T-helper 1 cell treated with Interleukin-12 subunit alpha and Interleukin-12 subunit beta and Interleukin-4 antibody, amounts not matched to agents 30 ng/mL and 1 ng/mL, for 36 hours (primary cell): ENCODE results near the gene GNG2. TPM values are rescaled to one million over a fixed set of nuclear protein-coding genes. Genes with fewer than 3 reads are reported as not detected.

Source experiments
- intact Hi-C: fragments of 100-400 bp; cut with micrococcal nuclease; formaldehyde crosslinking; loops from one replicate; pipeline ENCODE4 v1.15.1; 2024
- total RNA-seq: library from RNA; stranded (reverse); gene quantifications from 2 replicates; pipeline ENCODE4 v1.2.3, GENCODE V29; 2022

Gene GNG2
- total RNA-seq, 1 donor from 2014 or later = 190 TPM

DNA sequence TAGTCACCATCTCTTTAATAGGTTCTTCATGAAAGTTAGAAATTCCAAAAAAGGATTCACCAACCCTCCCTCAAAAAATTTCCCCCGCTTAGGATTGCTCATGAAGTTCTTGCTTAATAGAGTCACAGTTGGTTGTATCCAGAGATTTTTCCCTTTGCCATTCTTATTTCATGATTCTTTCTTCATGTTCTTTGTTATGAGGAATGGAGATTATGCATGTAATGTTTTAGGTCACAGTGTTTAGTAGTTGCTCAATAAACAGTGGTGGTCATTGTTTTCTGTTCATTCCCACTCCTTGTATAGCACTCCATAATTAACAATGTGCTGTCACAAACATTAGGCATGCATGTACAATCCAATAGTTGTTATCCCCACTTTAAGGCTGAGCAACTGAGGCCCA, 77.7 kb downstream of the GNG2 start:
- intact Hi-C loops = no loop called here

DNA sequence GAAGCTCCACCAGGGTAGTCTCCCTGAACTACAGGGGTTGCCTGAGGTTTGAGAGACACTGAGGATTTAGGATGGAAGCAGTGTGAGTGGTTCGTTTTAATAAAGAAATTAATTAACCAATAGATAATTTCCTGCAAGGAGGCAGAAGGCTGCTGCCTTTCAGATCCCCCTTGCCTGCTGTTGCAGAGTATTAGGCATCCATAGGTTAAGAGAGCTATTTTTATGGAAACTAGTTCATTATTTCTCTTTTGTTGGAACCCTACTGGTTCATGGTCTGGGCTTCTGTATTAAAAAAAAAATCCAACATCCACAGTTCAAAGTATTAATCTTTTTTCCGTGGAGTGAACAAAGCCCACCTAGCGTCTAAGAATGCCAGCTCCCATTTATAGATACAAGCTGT, 78.4 kb downstream of the GNG2 start:
- intact Hi-C loops = no loop called here

DNA sequence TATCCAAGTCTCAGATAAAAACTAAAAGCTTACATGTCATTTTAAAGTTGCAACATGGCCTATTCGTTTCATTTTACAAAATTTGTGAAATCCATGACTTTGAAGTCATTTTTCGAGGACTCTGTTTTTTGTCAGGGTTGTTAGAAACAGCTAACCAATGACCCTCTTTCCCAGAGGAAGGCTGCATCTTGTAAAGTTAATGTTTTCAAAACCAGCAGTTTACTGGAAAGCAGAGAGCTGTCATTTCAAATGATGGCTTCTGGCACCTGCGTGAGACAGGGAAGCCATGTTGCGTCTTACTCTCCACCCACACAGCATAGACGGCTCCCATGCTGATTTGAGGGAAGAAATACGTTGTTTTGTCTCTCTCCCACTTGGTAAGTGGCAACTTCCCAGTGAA, 78.8 kb downstream of the GNG2 start:
- intact Hi-C loops = no loop called here

DNA sequence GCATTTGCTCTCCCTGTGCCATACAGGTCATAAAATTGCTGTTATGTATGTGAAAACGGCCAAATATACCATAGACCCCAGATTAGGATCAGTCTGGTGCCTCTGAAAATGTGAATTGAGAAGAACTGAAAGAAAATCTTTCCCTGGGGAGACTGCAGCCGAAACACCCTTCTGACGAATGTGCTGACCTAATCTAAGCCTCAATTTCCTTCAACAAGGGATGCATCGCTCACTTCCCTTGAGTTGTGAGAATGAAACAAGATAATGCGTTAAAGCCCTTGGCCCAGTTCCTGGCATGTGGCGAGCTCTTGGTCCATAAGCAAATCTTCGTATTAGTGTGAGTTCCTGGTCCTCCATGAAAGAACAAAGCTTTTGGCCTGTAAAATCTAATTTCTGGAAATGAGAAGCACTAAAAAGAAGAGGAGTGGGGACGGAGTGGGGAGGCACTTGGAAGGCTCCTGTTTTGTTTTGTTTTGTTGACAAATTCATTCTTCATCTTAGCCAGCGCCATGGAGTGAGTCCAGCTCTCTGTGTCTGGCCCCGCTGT, 79.4 kb downstream of the GNG2 start:
- intact Hi-C loops = no loop called here

DNA sequence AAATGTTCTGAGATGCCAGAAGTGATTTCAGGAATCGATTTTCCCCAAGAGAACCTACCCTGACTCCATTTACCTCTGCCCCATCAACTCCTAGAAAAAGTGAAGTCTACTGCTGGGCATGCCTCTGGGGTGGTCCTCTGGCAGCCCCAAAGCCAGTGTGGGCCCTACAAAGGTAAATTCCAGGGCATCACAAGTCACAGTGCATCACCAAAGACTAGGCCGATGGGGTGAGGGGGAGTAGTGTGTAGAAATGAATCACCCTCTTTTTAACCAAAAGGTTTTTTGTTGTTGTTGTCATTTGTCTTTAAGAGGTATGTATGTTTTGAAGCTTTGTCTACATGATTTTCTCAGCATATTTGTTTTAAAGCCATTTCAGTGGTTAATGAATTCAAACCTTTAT, 82.6 kb downstream of the GNG2 start:
- intact Hi-C loops = no loop called here

DNA sequence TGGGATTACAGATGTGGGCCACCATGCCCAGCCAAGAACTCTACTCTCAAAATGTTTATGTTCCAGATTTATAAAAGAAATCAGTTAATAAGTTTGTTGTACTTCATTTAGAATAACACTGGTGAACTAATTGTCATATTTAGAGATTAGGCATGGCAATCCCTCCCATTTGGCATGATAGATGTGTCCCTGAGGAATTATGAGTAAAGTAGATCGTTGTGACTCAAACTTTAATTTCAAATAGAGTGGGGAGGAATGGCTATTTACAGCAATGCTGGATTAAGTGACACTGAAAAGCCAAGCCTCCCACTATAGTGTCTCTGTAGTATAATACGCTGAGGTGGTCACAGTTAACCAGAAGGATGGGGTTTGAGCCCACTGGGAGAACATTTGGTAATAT, 89.6 kb downstream of the GNG2 start:
- intact Hi-C loops = no loop called here

DNA sequence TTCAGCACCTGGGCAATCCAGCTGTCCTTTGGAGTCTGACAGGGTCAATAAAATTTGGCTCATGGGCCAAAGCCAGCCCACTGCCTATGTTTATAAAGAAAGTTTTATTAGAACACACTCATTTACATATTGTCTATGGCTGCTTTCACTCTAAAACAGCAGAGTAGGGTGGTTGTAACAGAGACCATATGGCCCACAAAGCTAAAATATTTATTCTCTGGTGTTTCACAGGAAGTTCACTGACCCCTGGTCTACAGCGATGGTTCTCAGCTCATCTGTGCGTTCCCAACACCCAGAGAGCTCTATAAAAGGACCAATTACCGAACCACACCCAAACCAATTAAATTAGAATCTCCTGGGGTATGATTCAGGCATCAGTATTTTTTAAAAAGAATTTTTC, 91.2 kb downstream of the GNG2 start:
- intact Hi-C loops = no loop called here

DNA sequence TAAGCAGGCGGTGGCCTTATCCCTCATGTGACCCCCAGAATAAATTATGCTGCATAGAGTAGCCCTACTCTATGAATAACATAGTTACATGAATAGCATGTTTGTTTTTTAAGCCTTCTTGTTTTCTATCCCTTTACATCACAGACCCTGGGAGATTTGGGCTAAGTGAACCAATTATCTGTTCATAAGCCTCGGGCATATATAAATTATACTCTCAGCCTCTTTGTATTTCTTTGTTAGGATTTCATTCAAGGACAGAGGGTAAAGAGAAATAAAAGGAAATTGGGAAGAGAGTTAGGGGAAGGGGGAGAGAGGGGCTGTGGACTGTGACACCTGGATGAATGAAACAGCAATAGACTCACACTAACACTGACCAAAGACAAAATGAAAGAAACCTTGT, 93.6 kb downstream of the GNG2 start:
- intact Hi-C loops = no loop called here

DNA sequence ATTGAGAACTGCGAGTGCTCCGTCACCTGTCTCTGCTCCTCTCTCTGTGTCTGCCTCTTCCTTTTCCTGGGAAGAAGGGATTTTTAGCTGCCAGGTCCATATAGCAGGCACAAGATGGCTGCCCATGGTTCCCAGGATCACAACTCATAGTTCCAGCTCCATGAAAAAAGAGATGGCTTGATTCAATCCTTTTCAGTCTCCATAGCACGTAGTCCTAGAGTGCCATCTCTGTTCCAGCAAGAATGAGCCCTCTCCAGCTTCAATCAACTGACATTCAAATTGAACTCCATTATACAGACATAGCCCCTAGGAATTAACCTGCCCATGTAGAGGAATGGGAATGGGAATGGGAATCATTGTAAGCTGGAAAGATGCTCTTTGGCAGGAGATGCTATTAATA, 94.2 kb downstream of the GNG2 start:
- intact Hi-C loops = no loop called here

DNA sequence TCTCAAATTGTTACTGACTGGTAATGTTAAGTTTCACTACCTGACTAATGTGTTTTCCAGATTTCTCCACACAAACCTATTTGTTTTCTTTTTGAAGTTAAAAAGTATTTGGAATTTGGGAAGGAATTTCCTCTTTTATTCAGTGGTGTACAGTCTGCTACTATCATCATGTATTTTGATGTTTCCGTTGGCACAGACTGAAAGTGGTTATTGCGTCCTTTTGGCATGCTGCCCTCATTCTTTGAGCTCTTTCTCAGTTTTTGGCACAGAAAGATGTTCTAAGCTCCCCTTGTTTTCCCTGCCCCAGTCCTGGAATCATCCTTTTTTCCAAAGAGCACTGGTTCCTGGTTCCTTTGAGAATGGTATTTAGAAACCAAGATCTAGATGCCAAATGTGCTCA, 97.5 kb downstream of the GNG2 start:
- intact Hi-C loops = no loop called here

DNA sequence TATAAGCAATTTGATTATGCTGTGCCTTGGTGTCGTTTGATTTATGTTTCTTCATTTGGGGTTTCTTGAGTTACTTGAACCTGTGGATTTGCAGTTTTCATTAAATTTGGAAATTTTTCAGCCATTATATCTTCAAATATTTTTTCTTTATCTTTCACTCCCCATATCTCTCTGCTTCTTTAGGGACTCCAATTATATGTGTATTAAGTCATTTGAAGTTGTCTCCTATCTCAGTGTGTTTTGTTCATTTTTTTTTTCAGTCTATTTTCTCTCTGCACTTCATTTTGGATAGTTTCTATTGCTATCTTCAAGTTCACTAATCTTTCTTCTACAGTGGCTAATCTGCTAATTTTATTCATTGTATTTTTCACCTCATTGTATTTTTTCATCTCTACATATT, 99.5 kb downstream of the GNG2 start:
- intact Hi-C loops = no loop called here

DNA sequence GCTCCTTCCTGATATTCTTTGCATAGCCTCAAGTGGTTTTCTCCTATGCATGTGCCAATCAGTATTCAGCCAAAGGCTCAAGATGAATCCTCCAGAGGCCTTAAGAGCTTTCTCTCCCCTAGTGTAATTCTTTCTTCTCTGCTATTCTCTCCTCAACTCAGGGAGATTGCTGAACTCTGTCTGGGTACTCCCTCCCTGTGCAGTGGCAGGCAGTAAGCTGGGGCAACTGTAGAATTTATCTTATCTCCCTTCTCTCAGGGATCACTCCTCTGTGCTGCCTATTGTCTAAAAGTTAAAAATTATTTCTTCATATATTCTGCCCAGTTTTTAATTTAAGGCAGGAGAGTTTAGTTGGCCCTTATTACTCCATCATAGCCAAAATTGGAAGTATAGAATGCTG, 100.5 kb downstream of the GNG2 start:
- intact Hi-C loops = no loop called here

DNA sequence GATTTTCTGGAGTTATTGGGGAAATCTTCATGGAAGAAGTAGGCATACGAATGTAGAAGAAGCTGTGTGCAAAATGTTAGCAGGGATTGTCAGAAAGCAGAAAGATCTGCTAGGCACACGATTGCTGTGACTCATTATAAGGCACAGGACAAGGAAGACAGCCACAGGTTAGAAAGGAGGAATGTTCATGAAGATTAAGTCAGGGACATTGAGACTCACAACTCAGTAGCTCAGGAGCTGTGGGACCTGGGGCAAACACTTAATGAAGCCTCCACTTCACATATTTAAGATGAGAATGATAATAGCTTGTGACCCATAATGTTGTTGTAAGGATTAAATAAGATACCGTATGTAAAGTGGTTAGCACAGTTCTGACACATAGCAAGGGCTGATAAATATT, 102.3 kb downstream of the GNG2 start:
- intact Hi-C loops = no loop called here

DNA sequence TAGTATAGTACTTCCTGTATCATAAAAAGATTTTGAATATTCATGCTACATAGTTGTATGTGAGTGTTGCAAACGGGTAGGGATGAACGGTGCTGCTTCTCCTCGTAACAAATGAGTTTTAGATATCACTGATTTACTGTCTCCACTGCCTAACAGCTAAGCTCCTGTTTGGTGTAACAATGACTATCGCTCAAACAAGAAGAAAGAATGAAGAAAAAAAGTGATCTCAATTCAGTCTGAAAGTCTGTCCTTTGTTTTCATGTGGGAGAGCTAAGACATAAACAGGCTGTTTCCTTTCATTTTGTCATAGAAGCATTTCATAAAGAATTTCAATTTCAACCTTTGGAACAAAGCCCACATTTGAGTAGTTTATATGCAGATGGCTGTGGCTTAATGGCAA, 102.9 kb downstream of the GNG2 start:
- intact Hi-C loops = no loop called here

DNA sequence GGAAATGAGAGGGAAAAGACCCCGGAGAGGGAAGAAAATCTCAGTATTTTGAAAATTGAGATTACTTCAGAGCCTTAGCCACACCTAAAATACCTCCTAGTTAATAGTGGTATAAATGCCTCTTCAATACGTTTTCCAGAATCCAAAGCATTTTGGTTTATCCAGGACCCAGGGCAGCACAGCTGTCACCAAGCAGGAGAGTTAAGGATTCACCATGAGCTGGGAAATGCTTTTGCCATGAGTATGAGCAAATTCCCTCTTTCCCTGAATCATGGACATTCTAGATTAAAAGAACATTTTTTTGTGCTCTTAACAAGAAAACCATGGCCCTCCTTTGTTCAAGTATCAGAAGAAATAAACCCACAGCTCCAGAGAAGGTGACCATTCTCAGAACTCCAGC, 107.1 kb downstream of the GNG2 start:
- intact Hi-C loops = no loop called here

DNA sequence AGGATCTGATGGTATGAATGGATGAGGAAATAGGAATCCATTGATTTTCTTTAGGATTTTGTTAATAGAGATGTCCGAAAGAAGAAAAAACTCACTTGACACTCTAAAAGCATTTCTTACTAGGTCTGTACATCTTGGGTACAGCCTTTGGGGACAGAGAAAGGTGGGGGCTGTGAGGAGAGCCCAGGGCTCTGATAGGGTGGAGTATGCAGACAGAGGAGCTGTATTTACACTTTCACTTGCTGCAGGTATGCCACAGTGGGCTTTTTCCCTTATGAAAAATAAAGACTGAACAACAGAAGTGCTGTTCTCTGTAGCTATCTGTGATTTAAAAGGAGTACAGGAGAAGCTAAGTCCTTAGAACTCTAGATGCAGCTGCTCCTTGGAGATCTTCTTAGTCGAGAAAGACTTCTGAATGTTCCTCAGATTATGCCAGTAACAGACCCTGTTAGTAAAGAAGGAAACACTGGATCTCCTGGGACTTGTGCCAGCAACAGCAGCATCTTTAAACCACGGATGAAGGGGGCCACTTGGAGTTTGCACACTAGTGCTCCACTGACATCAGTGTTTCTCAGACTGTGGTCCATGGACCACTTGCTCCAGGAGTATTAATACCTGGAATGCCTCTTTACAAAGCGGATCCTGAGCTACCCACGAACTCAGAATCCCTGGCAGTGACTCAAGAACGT, 109.6 kb downstream of the GNG2 start:
- intact Hi-C loops = no loop called here

DNA sequence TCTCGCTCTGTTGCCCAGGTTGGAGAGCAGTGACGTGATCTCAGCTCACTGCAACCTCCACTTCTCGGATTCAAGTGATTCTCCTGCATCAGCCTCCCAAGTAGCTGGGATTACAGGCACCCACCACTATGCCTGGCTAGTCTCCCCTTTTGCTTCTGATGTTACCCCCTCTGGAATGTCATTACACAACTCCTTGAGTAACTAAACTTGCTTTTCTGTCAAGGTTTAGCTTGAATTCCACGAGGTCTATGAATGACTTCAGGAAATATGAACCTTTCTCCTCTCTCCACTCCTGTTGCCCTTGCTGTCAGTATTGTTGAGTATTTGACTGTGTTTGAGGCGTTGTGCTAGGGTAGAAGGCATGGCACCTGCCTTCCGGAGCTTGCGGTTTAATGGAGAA, 112.2 kb downstream of the GNG2 start:
- intact Hi-C loops = no loop called here

DNA sequence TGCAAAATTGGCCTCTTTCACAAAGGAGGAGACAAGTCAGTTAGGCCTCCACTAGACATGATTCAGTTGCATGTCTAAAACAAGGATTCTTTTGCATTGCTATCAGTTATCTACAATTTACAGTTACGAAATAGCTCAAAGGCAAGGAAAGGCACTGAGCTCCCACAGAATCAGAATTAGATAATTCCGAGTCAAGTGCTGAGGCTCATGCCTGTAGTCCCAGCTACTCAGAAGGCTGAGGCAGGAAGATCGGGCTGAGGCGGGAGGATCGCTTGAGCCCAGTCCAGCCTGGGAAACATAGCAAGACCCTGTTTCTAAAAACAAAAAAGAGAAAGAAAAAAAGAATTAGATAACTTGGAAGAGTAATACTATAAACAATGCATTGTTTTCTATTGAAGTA, 116.7 kb downstream of the GNG2 start:
- intact Hi-C loops = loop anchor here (5.0 kb wide), 1 partner anchor 150 kb away; no protein-coding TSS in a partner anchor

DNA sequence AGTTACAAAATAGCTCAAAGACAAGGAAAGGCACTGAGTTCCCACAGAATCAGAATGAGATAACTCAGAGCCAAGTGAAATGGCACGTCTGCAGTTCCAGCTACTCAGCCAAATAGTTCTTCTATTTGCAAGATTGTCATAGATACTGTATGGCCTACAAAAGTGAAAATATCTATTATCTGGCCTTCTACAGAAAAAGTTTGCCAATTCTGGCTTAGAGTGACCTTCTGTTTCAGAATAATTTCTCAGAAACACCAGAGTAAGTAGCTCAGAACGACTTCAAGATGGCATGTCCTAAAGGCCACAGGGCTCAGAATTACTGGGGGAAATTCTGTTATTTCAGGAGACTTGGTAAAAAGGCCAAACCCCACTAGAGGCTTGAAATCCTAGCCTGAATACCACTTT, 118.3 kb downstream of the GNG2 start:
- intact Hi-C loops = loop anchor here (1.0 to 5.0 kb wide), 7 partner anchors 11 to 694 kb away; partner anchors contain the start of gene RTRAF

DNA sequence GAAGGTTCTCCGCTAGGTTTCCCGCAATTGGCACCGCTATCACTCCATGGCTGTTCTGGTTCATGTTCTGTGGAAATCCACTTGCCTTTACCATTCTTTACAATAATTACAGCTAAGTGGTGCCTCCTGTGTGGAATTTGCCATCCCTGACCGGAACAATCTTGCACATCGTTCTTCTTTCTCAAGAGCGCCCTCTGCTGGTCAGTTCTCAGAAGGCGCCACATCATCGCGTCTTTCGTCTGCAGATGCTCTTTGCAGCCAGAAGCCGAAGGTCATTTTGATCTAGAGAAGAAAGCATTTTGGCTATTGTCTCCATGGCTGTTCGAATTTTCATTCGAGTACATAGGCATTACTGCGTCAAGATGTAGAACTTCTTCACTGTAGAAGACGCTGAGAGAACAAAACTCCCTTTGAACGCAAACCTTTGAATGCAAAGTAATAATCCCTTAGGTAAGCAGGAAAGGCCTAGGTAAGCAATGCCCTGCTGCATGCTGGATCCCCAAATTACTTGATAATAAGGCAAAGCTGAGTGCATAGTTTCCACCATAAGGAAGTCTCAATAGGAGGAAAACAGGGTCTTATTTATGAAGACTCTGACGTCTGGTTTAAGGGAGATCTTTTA, 118.8 kb downstream of the GNG2 start:
- intact Hi-C loops = loop anchor here (1.0 to 5.0 kb wide), 7 partner anchors 10 to 694 kb away; partner anchors contain the start of gene RTRAF

DNA sequence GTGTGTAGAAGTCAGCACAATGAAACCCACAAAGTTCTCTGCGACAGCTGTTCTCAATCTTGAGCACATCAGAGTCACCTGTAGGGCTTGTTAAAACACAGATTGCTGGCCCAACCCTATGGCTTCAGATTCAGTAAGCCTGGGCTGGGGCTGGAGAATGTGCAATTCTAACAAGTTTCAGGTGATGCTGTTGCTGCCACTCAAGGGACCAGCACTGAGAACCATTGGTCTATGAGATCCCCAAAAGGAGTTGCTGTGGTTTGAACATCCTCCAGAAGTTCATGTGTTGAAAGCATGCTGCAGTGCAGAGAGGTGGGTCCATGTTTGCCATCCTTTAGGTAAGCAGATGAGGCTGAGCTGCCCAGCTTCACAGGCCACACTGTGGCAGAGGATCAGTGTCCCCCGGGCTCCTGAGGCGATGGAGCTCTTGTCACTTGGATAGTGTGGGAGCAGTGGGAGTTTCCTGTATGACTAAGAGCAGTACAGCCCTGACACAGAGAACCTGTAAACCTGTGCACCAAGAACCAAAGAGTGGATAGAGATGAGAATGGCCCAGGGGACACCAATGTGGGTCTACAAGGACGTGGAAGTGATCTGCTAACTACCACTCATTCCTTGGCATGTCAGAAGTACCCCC, 120.9 kb downstream of the GNG2 start:
- intact Hi-C loops = no loop called here

DNA sequence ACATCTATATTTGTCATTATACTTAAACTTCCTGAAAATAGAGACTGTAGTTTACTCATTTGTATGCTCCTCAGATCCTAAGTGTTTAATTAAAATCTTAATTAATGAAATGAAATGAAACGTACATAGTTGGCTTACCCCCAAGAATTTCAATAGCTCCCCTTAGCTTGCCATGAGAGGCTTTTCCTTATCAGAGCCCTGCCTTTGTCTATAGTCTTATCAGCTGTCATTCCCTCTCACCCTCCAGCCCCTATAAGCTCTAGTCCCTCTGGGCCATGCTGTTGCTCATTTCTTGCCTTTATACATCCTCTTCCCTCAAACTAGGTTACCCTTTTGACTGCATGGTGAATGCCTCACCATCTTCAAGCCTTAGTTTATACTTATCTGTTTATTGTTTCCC, 127.8 kb downstream of the GNG2 start:
- intact Hi-C loops = loop anchor here (2.0 to 5.0 kb wide), 3 partner anchors 365 to 803 kb away; partner anchors contain the start of genes GNPNAT1 and TMX1
